K562 (cell line): Measurements from ENCODE around the gene PGM2L1. TPM values are rescaled to one million over a fixed set of nuclear protein-coding genes. Genes with fewer than 3 reads are reported as not detected.

Experiments used
- ATAC-seq: fragments of 200-7000 bp; cut with Tn5 transposase; 3 replicates; pipeline ENCODE4 v1.9.1; 2020; ENCODE audit warnings: moderate library complexity
- Bru-seq: library from RNA; stranded (reverse); fragments of 400-500 nt; gene quantifications from one replicate; lab custom pipeline; 2021; lab: Mats Ljungman, UMichigan
- BruChase-seq, 2 experiments: library from RNA; stranded (reverse); fragments of 400-500 nt; gene quantifications; one replicate each; lab custom pipeline; 2021; lab: Mats Ljungman, UMichigan
- BruUV-seq: library from RNA; stranded (reverse); fragments of 400-500 nt; replicated peaks from 2 replicates; lab custom pipeline; 2021; lab: Mats Ljungman, UMichigan
- CTCF ChIA-PET: fragments of 300-600 bp; formaldehyde crosslinking; extraction: SDS; loops from one replicate; lab custom pipeline; 2021; ENCODE audit warnings: low intra/inter-chr PET ratio; lab: Yijun Ruan, JAX
- POLR2A ChIA-PET: fragments of 300-600, 350-650 bp; sonication (Branson Sonifier 250); formaldehyde crosslinking; extraction: SDS; loops from one replicate; lab custom pipeline; 2021; ENCODE audit warnings: antibody characterized with exemption, inconsistent platforms; lab: Yijun Ruan, JAX
- DNase-seq, 4 experiments: peaks; one replicate each; pipeline versions ENCODE4 v3.0.0 to v3.0.0-alpha.2; 2011 to 2018; ENCODE audit warnings: low spot score in 3 of 4, mixed read lengths in 3 of 4; ENCODE audit errors: extremely low read depth in 1 of 4
- FAIRE-seq: peaks from 2 replicates; lab custom pipeline; 2011; peaks lifted over from hg19 to GRCh38; lab: Jason Lieb, UNC
- H2AFZ ChIP-seq: 2 replicates; pipeline ENCODE4 v1.6.0; 2011; ENCODE audit warnings: low read depth, low read length, control low read depth, inconsistent platforms
- H3K27ac ChIP-seq: fragments of 200-600 bp; 3 replicates; pipeline ENCODE4 v1.8.0; 2011; ENCODE audit warnings: low read depth, mild to moderate bottlenecking, control low read depth, inconsistent platforms, low read length, moderate library complexity, mixed read lengths; ENCODE audit errors: extremely low read depth
- H3K27me3 ChIP-seq, 2 experiments: fragments of 300-600 bp in 1 of 2; 2 replicates in 1 of 2; 3 replicates in 1 of 2; pipeline versions ENCODE4 v1.6.0 to v1.8.0; 2011; ENCODE audit warnings: inconsistent platforms in 2 of 2, low read length in 2 of 2, mild to moderate bottlenecking in 1 of 2, mixed read lengths in 1 of 2, moderate library complexity in 1 of 2; ENCODE audit not compliant: control insufficient read depth in 2 of 2, insufficient read depth in 2 of 2
- H3K36me3 ChIP-seq: fragments of 300-600 bp; 3 replicates; pipeline ENCODE4 v1.8.0; 2011; ENCODE audit warnings: mild to moderate bottlenecking, low read length, inconsistent platforms; ENCODE audit not compliant: control insufficient read depth, insufficient read depth
- H3K4me1 ChIP-seq, 2 experiments: fragments of 200-600 bp in 1 of 2; replicated peaks in 1 of 2; 2 replicates in 1 of 2; 3 replicates in 1 of 2; pipeline versions ENCODE4 v1.5.1 to v1.8.0; 2011; ENCODE audit warnings: inconsistent platforms in 2 of 2, low read length in 2 of 2, mild to moderate bottlenecking in 1 of 2, mixed read lengths in 1 of 2, moderate library complexity in 1 of 2; ENCODE audit not compliant: control insufficient read depth in 2 of 2, insufficient read depth in 2 of 2
- H3K4me2 ChIP-seq: 2 replicates; pipeline ENCODE4 v1.6.1; 2011; ENCODE audit warnings: low read length, control low read depth, inconsistent platforms, mixed read lengths; ENCODE audit not compliant: insufficient read depth
- H3K4me3 ChIP-seq: fragments of 200-600 bp; sonication (generic), shearing (Covaris generic); 2 replicates; pipeline ENCODE4 v1.5.1; 2016; ENCODE audit warnings: control low read depth, inconsistent platforms
- H3K79me2 ChIP-seq: fragments of 200-600 bp; 3 replicates; pipeline ENCODE4 v1.8.0; 2011; ENCODE audit warnings: low read length, inconsistent platforms; ENCODE audit not compliant: control insufficient read depth, insufficient read depth
- H3K9ac ChIP-seq, 2 experiments: 2 replicates each; pipeline versions ENCODE4 v1.6.0 to v1.6.1; 2011; ENCODE audit warnings: low read depth in 2 of 2, low read length in 2 of 2, control low read depth in 1 of 2, inconsistent platforms in 1 of 2, mild to moderate bottlenecking in 1 of 2, mixed read lengths in 1 of 2; ENCODE audit not compliant: insufficient read depth in 1 of 2
- H3K9me1 ChIP-seq: one replicate; pipeline ENCODE4 v1.6.0; 2011; ENCODE audit warnings: inconsistent platforms, mild to moderate bottlenecking, low read length, moderate library complexity; ENCODE audit not compliant: control insufficient read depth, insufficient read depth
- H3K9me3 ChIP-seq: replicated peaks from 2 replicates; pipeline ENCODE4 v1.5.1; 2011; ENCODE audit warnings: low read depth, low read length, inconsistent platforms; ENCODE audit not compliant: control insufficient read depth, insufficient read depth
- H4K20me1 ChIP-seq: replicated peaks from 2 replicates; pipeline ENCODE4 v1.6.1; 2011; ENCODE audit warnings: low read length, inconsistent platforms, mixed read lengths; ENCODE audit not compliant: control insufficient read depth, insufficient read depth
- ADNP ChIP-seq: fragments of 200-800 bp; sonication (Bioruptor generic); IDR thresholded peaks from 2 replicates; pipeline ENCODE4 v1.6.1; 2016; ENCODE audit warnings: missing genetic modification characterization, missing compliant biosample characterization
- FOS ChIP-seq: IDR thresholded peaks from 3 replicates; pipeline ENCODE4 v1.6.1; 2011; ENCODE audit not compliant: insufficient read length; ENCODE audit errors: extremely low read depth
- GABPA ChIP-seq: fragments of 200-800 bp; sonication (Bioruptor generic); conservative IDR thresholded peaks from 2 replicates; pipeline ENCODE4 v1.6.1; 2016; ENCODE audit warnings: low read depth, missing genetic modification characterization, missing compliant biosample characterization
- GABPB1 ChIP-seq: sonication (generic); formaldehyde crosslinking; IDR thresholded peaks from 2 replicates; pipeline ENCODE4 v1.8.0; 2022; ENCODE audit warnings: mild to moderate bottlenecking, missing genetic modification reagents
- MITF ChIP-seq: IDR thresholded peaks from 2 replicates; pipeline ENCODE4 v1.6.1; 2014; ENCODE audit warnings: antibody characterized with exemption
- ZNF592 ChIP-seq: fragments of 450-650 bp; IDR thresholded peaks from 2 replicates; pipeline ENCODE4 v1.6.1; 2017; ENCODE audit warnings: antibody characterized with exemption, mild to moderate bottlenecking
- ZNF699 ChIP-seq: fragments of 250-450 bp; sonication (Bioruptor Pico); IDR thresholded peaks from 2 replicates; pipeline ENCODE4 v1.8.0; 2021; ENCODE audit warnings: mild to moderate bottlenecking, moderate library complexity; ENCODE audit not compliant: insufficient replicate concordance
- WGBS: fragments of 100-300 bp; shearing (Covaris generic); methylation state at CpG from one replicate; pipeline ENCODE4 v1.1.6; 2016; ENCODE audit warnings: low coverage, mixed read lengths; ENCODE audit not compliant: insufficient coverage; ENCODE audit errors: missing lambda C conversion rate; 5-methylcytosine and 5-hydroxymethylcytosine counted together
- in situ Hi-C: fragments of 300-500 bp; cut with MboI; formaldehyde crosslinking; loops from 4 replicates; pipeline ENCODE4 v1.15.0; 2018; ENCODE audit warnings: inconsistent platforms, mixed read lengths
- intact Hi-C: fragments of 100-400 bp; cut with micrococcal nuclease; formaldehyde crosslinking; loops from 2 replicates; pipeline ENCODE4 v1.14.2; 2022
- long read RNA-seq, 3 experiments: library from polyadenylated mRNA in 2 of 3; library from RNA in 1 of 3; unstranded in 2 of 3; stranded (forward) in 1 of 3; transcript quantifications; one replicate each; pipeline ENCODE4 v2.0.0, GENCODE V29; 2019 to 2022
- polyA minus RNA-seq, 3 experiments: library from RNA; depleted of rRNA, polyadenylated mRNA; stranded (reverse); fragments of >200 nt; gene quantifications; 2 replicates each; pipeline ENCODE4 v1.2.3, GENCODE V29; 2011
- polyA plus RNA-seq, 8 experiments: library from polyadenylated mRNA; depleted of rRNA in 4 of 8; stranded (reverse) in 5 of 8; unstranded in 3 of 8; fragments of >200 nt; fragmentation: Nextera tagmentation in 2 of 8; fragmentation: Illumina TruSeq in 1 of 8; extraction: Ambion mirVana in 2 of 8; extraction: Trizol in 1 of 8; gene quantifications; 2 replicates each; pipeline versions ENCODE4 v1.2.1 to v1.2.3, GENCODE V29; 2011 to 2014; ENCODE audit warnings: inconsistent platforms in 1 of 8, missing spikeins in 1 of 8
- total RNA-seq, 7 experiments: library from RNA; depleted of rRNA in 6 of 7; stranded (reverse); fragments of >200 nt in 6 of 7; fragmentation: Illumina TruSeq in 2 of 7; extraction: Trizol in 2 of 7; gene quantifications; 2 replicates each; pipeline versions ENCODE4 v1.2.1 to v1.2.3, GENCODE V29; 2011 to 2021; ENCODE audit warnings: low replicate concordance in 1 of 7

The PGM2L1 gene
- total RNA-seq (2011; cell fraction: chromatin; rRNA removed; ENCODE audit: low replicate concordance): 0.62 and 0.72 TPM in 2 replicates
- 1.0 and 2.4 TPM in 2 replicates for total RNA-seq (2011; cell fraction: nucleolus; rRNA removed)
- total RNA-seq (2011; cell fraction: nucleoplasm; rRNA removed): 1.3 and 1.4 TPM in 2 replicates
- 0.36 and 0.57 TPM in 2 replicates for total RNA-seq (2014; rRNA removed)
- 0.95 and 1.4 TPM in 2 replicates for total RNA-seq (2014; rRNA removed; fragmentation: Illumina TruSeq; extraction: Trizol)
- 0.53 and 0.76 TPM in 2 replicates for total RNA-seq (2015; rRNA removed; fragmentation: Illumina TruSeq; extraction: Trizol)
- 0.75 and 0.78 TPM in 2 replicates for total RNA-seq (2021)
- polyA plus RNA-seq (2011; rRNA removed): 0.35 and 0.63 TPM in 2 replicates
- 0.15 and 0.88 TPM in 2 replicates for polyA plus RNA-seq (2011; cell fraction: cytosol; rRNA removed)
- 0.17 and 0.31 TPM in 2 replicates for polyA plus RNA-seq (2011; cell fraction: nucleus; rRNA removed)
- 0.53 and 0.62 TPM in 2 replicates for polyA plus RNA-seq (2012)
- 0.80 and 0.87 TPM in 2 replicates for polyA plus RNA-seq (2014; fragmentation: Illumina TruSeq; extraction: Trizol)
- polyA plus RNA-seq (2014; fragmentation: Nextera tagmentation; extraction: Ambion mirVana): under 1 TPM; 0.32 to 0.46 TPM
- 0.22 and 0.49 TPM in 2 replicates for polyA plus RNA-seq (2014; rRNA removed)
- polyA minus RNA-seq (2011; rRNA and poly(A)+ RNA removed): 0.60 and 0.74 TPM in 2 replicates
- polyA minus RNA-seq (2011; cell fraction: cytosol; rRNA and poly(A)+ RNA removed): 0.36 and 0.48 TPM in 2 replicates
- 0.67 TPM in 2 replicates for polyA minus RNA-seq (2011; cell fraction: nucleus; rRNA and poly(A)+ RNA removed)
- Bru-seq, nascent RNA: percentile 48 among the genes with signal in this experiment
- percentile 47 among the genes with signal in this experiment for BruChase-seq, experiment 1, labeled RNA remaining after a 2-hour chase
- percentile 48 among the genes with signal in this experiment for BruChase-seq, experiment 2, labeled RNA remaining after a 6-hour chase
- long read RNA-seq, experiment 1, full-length matches to known transcripts: 7 of 15 reads
- long read RNA-seq, experiment 1, partial matches to known transcripts: 1 of 15 reads
- long read RNA-seq, experiment 1, other reads (novel, unspliced or antisense): 7 of 15 reads
- long read RNA-seq, experiment 2: 0 reads
- long read RNA-seq, experiment 3, full-length matches to known transcripts: 1 of 2 reads
- long read RNA-seq, experiment 3, partial matches to known transcripts: 0 of 2 reads
- long read RNA-seq, experiment 3, other reads (novel, unspliced or antisense): 1 of 2 reads

GRCh38 chr11:74398244-74399159, at the start of gene PGM2L1:
PGM2L1 (minus strand) TSS chr11:74398433; CDS start chr11:74398161, 272 bp downstream.
- Histone ChIP-seq H3K9me3 (no peaks in the 10 kb centered on the region), H3K9ac (peak within 1 kb of the TSS; percentile 68 to 96), H3K27ac (peak within 1 kb of the TSS; percentile 87), H2AFZ (peak within 1 kb of the TSS; percentile 99), H4K20me1 (no peaks in the 10 kb centered on the region), H3K9me1 (no peaks in the 10 kb centered on the region), H3K79me2 (no peaks in the 10 kb centered on the region), H3K4me3 (peak within 1 kb of the TSS; percentile 71), H3K27me3 (no peaks in the 10 kb centered on the region; a peak in 1 of 5 replicates), H3K4me1 (peaks cover 0 to 7% of the 10 kb centered on the region in 2 experiments; a peak in 3 of 5 replicates), H3K4me2 (peak within 1 kb of the TSS; percentile 96), H3K36me3 (no peaks in the 10 kb centered on the region)
- peak; percentile 91 to 97 (median 92) for DNase-seq
- FAIRE-seq: peak; percentile 87
- intact Hi-C loops: no loop called here
- ChIA-PET CTCF (interaction anchor here (0.6 kb wide), 1 partner anchor 110 kb away, joined by 4 read pairs; no protein-coding TSS in a partner anchor), POLR2A (interaction anchor here (0.5 to 2.4 kb wide), 9 partner anchors 7 to 135 kb away, joined by 3 to 11 read pairs (median 4); no protein-coding TSS in a partner anchor)
- TSS peak; percentile 91 for BruUV-seq
- 5% methylated on average over 41 of the region's 71 CpGs for WGBS
- in situ Hi-C loops: no loop called here
- peak; percentile 96 for ATAC-seq
- no peak for TF ChIP-seq GABPB1
- TF ChIP-seq MITF: no peak
- TF ChIP-seq ADNP (tag): no peak
- TF ChIP-seq ZNF592: peak; percentile 68; the same call in 1 of the 2 replicates
- no peak for TF ChIP-seq FOS
- no peak for TF ChIP-seq ZNF699 (CRISPR knock-in tag)
- TF ChIP-seq GABPA: peak; percentile 48
